GM19468 (cell line): ENCODE results near the gene SBNO1.
"Not testable (repeated sequence)": the region's sequence is repeated elsewhere in the genome, so short reads cannot be mapped to it uniquely, and the experiment has no call there.

Experiments
- ATAC-seq: cut with Tn5 transposase; IDR thresholded peaks from one replicate; pipeline ENCODE4 v1.9.1; 2021; ENCODE audit warnings: mild to moderate bottlenecking, moderate library complexity, moderate number of reproducible peaks; ENCODE audit not compliant: unreplicated experiment; ENCODE audit errors: extremely low read depth

Gene SBNO1

DNA sequence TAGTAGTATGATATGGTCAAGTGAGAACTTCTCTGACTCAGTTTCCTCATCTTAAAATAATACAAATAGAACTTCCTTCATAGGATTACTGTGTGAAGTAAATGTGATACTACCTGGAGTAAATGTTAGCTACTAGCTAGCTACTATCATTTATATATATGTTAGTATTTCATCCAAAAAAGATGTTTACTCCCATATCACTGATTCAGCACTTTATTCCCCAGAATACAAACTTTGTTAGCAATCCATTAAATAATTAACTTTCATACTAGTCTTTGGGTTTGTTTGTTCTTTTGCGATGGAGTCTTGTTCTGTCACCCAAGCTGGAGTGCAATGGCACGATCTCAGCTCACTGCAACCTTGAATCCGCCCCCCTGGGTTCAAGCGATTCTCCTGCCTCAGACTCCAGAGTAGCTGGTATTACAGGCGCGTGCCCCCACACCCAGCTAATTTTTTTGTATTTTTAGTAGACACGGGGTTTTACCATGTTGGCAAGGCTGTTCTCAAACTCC, 8.4 kb downstream of the SBNO1 start:
- no peak for ATAC-seq

DNA sequence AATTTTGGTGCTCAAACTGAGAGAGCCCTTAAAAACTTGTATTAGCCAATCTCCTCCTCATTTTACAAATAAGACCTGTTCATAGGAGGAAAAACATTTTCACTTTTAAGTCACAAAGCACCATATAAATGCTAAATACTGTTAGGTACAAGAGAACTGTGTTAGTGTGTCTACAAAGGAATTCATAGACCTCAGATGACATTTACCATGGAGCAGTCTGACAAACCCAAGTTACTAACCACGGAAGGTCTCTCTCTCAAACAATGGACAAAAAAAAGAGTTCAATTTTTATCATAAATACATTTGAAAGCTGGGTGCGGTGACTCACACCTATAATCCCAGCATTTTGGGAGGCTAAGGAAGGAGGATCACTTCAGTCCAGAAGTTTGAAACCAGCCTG, 10.0 kb downstream of the SBNO1 start:
- no peak for ATAC-seq

DNA sequence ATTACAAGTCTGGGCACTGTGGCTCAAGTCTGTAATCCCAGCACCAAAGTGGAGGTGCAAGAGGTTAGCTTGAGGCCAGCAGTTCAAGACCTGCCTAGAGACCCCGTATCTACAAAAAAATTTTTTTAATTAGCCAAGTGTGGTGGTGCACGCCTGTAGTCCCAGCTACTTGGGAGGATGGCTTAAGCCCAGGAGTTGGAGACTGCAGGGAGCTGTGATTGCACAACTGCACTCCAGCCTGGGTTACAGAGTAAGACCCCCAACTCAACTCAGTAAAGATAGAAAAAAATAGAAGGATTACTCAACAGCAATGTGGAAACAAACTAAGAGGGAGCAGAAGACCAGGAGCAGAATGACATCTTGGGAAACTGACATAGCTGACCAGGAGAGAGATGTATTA, 13.3 kb downstream of the SBNO1 start:
- ATAC-seq = no peak

DNA sequence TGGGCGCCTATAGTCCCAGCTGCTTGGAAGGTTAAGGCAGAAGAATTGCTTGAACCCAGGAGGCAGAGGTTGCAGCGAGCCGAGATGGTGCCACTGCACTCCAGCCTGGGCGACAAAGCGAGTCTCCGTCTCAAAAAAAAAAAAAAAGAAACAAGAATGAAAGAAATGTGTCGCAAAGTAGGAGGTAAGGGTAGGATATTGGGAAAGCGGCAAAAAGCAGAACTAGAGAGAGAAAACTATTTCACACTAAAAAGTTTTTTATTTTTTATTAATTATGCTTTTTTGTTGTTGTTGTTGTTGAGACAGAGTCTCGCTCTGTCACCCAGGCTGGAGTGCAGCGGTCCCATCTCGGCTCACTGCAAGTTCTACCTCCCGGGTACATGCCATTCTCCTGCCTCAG, 17.7 kb downstream of the SBNO1 start:
- ATAC-seq = no peak

DNA sequence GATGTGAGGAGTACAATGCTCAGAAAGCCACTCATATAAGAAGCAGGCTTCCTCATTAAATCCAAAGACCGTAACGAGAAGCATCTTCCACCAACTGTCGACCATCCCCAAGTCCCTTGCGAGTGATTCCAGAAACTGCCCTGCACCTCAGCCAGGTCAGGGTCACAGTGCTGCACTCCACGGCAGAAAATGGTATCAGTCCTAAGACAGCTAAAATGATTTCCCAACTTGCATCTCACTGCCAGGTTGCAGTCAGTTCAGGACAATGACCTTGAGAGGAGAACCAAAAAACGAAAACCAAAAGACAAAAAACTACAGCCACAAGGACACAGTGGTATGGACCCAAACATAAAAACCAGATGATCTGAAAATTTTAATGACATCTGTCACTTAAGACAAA, 20.6 kb downstream of the SBNO1 start:
- no peak for ATAC-seq

- ATAC-seq = no peak
Observed at GRCh38 chr12:123337070-123337469, 27.6 kb downstream of the SBNO1 start.

GRCh38 chr12:123336530-123336929, 28.1 kb downstream of the SBNO1 start:
- ATAC-seq = no peak

DNA sequence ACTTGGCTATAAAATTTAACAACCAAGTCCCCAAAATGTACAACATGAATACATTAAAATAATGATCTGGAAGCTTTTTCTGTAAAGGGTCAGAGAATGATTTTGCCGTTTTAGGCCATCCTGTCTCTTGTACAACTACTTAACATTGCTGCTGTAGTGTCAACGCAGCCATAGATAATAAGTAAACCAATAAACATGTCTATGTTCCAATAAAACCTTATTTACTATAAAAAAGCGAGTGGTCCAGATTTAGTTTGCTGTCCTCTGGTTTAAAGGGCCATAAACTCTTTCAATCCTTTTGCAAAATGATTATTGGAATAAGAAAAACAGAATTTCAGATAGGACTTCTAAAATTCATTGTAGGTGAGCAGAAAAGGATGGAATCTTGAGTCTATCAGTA, 29.2 kb downstream of the SBNO1 start:
- ATAC-seq = no peak

DNA sequence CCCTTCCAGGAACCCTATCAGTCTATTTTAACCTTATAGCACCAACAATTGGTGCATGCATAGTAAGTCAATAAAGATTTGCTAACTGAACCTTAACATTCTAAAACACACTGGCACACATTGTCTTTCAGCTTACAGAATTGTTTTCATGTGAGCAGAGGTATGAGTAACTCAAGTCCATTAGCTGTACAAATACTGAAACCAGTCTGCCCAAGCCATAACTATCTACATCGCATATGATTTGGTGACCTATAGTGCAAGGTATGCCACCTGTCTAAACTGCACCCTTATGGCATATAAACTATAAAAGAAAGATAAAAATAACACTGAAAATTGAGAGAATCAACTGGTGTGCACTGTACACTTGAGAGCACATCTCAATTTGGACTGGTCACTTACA, 34.8 kb downstream of the SBNO1 start:
- no peak for ATAC-seq

DNA sequence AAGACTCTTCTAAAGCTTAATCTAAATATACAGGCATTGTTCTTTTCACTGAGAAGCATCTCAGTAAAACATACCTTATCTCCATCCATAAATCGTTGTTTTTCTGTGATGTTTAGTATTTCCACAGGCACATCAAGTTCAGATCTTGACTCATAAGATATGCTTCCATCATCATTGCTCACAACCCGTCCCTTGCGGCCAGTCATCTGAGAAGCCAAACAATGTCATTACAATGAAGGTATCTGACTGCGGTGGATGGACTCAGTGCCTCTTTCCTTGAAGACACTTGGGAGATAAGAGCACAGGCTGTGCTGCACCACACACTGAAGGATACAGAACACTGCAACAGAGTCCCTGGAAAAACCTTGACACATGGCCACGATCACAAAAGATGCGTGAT, 44.8 kb downstream of the SBNO1 start:
- no peak for ATAC-seq

- no peak for ATAC-seq
Observed at GRCh38 chr12:123319273-123319672, 45.4 kb downstream of the SBNO1 start.

DNA sequence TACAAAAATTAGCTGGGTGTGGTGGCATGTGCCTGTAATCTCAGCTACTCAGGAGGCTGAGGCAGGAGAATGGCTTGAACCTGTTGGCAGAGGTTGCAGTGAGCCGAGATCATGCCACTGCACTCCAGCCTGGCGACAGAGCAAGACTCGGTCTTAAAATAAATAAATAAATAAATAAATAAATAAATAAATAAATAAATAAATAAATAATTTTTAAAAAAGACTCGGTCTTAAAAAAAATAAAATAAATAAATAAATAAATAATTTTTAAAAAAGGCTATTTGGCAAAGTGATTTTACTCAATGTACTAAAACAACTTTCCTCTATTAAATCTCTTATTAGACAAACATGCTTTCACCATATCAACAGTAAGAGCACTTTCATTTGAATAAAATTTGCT, 51.6 kb downstream of the SBNO1 start:
- ATAC-seq = not testable (repeated sequence)

- ATAC-seq = no peak
Observed at GRCh38 chr12:123306200-123306599, 58.4 kb downstream of the SBNO1 start.

- ATAC-seq = no peak
Observed at GRCh38 chr12:123305136-123305535, 59.5 kb downstream of the SBNO1 start.

DNA sequence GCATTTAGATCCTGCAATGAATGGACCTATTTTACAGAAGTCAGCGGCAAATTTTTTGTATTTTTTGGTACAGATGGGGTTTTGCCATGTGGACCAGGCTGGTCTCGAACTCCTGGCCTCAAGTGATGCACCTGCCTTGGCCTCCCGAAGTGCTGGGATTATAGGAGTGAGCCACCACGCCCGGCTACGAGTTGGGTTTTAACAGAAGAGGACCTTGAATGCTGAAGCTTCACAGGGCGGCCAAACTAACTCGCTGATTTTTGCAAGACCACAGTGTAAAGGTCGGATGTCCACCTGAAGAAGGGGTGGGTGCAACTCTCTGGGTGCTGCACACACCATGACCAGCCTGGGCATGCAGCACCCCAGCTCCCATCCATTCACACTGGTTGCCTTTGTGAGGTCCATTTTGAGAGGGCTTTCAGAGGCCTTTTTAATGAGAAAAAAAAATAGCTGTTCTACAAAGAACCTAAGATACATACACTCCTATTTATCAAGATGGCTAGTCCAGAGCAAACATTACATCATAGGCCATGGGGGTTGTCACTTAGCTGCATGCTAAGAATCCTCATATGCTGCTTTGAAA, 71.4 kb downstream of the SBNO1 start:
- ATAC-seq = no peak

DNA sequence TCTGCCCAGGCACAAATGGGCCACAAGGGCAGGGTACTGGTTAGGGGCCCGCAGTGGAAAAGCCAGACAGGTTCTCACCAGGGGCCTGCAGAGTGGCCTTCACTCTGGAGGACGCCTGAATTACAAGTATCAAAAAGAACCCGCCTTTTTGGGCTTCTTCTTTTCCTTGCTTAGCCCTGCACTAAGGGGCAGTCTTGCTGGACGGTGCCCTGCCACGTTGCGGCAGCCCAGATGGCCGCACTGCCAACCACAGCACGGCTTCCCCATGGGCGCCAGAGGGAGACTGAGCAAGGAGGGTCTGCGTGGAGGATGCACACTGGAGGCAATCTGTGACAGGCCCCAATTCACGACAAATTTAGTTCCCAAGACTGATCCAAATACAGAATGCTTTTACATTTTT, 74.7 kb downstream of the SBNO1 start:
- no peak for ATAC-seq

GRCh38 chr12:123288751-123289346, 75.8 kb downstream of the SBNO1 start:
- no peak for ATAC-seq

GRCh38 chr12:123286652-123287373, 77.8 kb downstream of the SBNO1 start:
- no peak for ATAC-seq

GRCh38 chr12:123284669-123285068, 80.0 kb downstream of the SBNO1 start:
- ATAC-seq = no peak

DNA sequence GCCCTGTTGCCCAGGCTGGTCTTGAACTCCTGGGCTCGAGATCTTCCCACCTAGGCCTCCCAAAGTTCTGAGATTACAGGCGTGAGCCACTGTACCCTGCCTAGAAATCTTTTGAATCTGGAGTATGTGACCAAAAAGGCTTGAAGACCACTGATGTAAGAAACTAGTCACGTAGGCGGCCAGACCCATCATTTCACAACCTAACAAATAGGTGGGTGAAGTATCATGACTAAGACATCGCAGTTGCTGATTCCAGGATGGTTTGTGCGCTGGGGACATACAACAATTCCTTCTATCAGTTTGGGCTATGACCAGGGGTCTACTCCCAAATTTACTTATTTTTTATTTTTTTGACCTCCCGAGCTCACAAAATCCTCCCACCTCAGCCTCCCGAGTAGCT, 81.2 kb downstream of the SBNO1 start:
- no peak for ATAC-seq

DNA sequence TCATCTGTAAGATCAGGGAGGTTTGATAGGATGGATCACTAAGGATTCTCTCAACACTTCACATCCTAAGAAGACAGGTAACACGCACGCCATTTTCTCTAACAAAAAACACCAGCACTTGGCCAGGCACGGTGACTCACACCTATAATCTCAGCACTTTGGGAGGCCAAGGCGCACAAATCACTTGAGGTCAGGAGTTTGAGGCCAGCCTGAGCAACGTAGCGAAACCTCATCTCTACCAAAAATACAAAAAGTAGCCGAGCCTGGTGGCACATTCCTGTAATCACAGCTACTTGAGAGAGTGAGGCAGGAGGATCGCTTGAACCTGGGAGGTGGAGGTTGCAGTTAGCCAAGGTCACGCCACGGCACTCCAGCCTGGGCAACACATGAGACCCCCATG, 82.5 kb downstream of the SBNO1 start:
- ATAC-seq = no peak

- no peak for ATAC-seq
Observed at GRCh38 chr12:123280971-123281370, 83.7 kb downstream of the SBNO1 start.
